ENCODE data around the gene DEFB113. TPM values are rescaled to one million over a fixed set of nuclear protein-coding genes. Genes with fewer than 3 reads are reported as not detected.

DEFB113 gene, protein sequence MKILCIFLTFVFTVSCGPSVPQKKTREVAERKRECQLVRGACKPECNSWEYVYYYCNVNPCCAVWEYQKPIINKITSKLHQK
- not detected for total RNA-seq

DNA sequence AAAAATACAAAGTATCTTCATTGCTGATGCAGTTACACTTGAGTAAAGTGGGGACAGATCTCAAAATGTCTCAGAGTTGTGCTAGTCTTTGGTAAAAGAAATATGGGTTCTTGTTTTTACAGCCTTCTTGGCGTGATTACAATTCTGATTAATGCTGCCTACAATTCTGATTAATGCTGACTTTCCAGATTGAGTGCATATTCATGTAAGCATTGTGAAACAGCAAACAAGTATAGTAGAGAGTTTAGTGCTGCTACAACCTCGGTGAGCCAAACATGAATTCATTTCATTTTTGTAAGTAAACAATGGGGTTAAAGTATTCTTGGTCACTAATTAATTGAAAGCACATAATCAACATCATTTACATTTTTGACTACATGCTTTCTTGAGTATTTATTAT, at the start of gene DEFB113:
TSS of gene DEFB113 (minus strand) at position 21 of the 400 bp plus-strand sequence. CDS start at position 21, 0 bp downstream.
- Mint-ChIP-seq H3K4me3 (no peak within 1 kb of the TSS), H3K27ac (no peak within 1 kb of the TSS), H3K4me1 (ENCODE audit: low read depth in 2 of 2) (no peaks in the 10 kb centered on the region), H3K27me3 (no peaks in the 10 kb centered on the region), H3K36me3 (no peaks in the 10 kb centered on the region), H3K9me3 (peaks cover 3% of the 10 kb centered on the region)
- ATAC-seq (no peak), DNase-seq (ENCODE audit: low spot score) (no peak)

DNA sequence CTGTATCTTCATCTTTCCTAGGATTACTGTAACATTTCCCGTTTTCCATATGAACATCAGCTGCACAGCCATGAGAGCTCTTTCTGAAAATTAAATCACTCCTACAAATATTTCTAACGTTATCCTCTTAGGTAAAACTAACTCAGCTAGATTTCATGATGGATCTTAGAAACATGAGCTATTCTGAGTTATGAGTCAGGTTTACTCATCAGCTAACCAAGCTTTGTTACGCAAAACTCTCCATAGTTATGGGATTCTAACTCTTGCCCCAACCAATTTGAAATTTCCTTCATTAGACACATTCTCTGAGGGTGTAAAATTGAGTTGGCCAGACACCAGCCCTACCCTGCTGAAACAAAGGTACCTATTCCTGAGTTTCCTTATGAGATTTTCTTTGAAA, 38.4 kb upstream of the DEFB113 start:
- Mint-ChIP-seq H3K27me3 (no peaks in the 10 kb centered on the region), H3K4me1 (ENCODE audit: low read depth in 2 of 2) (no peaks in the 10 kb centered on the region), H3K4me3 (no peak overlapping the region), H3K27ac (no peak overlapping the region), H3K9me3 (peaks cover 8% of the 10 kb centered on the region), H3K36me3 (no peaks in the 10 kb centered on the region)
- ATAC-seq (no peak), DNase-seq (ENCODE audit: low spot score) (no peak)

DNA sequence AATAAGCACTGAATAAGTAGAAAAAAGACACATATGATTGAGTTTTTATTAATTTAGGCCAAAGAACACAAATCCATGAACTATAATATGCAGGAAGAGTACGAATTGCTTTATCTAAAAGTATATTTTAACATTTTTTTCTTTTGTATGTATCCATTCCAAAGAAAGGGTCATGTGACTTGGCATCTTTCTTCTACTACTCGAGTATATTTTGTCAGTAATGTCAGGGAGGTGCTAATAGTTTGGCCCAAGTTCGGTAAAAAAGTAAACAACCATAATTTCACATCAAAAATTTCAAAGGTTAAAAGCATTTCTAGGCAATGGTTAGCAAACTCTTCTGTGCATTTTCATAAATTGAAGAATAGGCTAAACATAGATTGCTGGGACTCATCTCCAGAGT, 33.7 kb upstream of the DEFB113 start:
- ATAC-seq, result no peak
- peaks cover 6% of the 10 kb centered on the region for H3K9me3 Mint-ChIP-seq
- no peaks in the 10 kb centered on the region for H3K27me3 Mint-ChIP-seq
- no peaks in the 10 kb centered on the region for H3K4me1 Mint-ChIP-seq (ENCODE audit: low read depth in 2 of 2)
- no peak overlapping the region for H3K27ac Mint-ChIP-seq
- no peak overlapping the region for H3K4me3 Mint-ChIP-seq
- no peak for DNase-seq (ENCODE audit: low spot score)
- no peaks in the 10 kb centered on the region for H3K36me3 Mint-ChIP-seq

DNA sequence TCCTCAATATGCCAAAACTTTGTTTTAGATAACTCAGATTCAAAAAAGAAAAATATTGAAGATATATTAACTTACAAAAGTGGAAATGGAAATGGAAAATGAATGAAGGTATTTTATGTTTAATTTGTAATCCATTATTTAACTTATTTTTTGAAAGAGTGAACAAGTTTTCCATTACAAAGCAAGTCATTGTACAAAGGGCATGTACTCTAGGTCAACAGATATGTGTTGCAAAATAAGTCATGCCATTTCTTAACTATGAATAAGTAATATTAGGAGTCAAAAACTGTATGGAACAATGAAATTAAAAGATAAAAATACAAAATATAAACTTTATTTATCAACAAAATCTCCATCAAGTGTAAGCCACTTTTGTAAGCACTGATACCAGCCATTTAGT, 25.9 kb upstream of the DEFB113 start:
- no peaks in the 10 kb centered on the region for H3K4me1 Mint-ChIP-seq (ENCODE audit: low read depth in 2 of 2)
- no peaks in the 10 kb centered on the region for H3K36me3 Mint-ChIP-seq
- no peak for ATAC-seq
- no peak for DNase-seq (ENCODE audit: low spot score)
- peaks cover 9% of the 10 kb centered on the region for H3K9me3 Mint-ChIP-seq
- no peaks in the 10 kb centered on the region for H3K27me3 Mint-ChIP-seq
- H3K27ac Mint-ChIP-seq, result no peak overlapping the region
- H3K4me3 Mint-ChIP-seq, result no peak overlapping the region

DNA sequence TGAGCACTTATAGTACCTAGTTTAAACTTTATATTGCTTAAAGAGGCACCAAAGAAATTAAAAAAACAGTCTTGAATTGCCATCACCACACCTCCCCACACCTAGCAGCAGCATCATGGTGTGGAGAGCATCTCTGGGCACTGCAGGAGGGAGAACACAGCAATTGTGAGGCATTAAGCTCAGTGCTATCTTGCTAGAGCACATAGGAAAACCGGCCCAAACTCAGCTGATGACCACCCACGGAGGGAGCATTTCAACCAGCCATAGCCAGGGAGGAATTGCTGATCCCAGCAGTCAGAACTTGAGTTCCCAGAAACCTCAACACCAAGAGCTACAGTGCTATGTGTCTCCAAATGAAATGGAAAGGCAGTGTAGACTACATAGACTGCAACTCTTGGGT, 19.5 kb upstream of the DEFB113 start:
- Mint-ChIP-seq H3K4me1 (ENCODE audit: low read depth in 2 of 2) (no peaks in the 10 kb centered on the region), H3K4me3 (no peak overlapping the region), H3K27ac (no peak overlapping the region), H3K36me3 (no peaks in the 10 kb centered on the region), H3K27me3 (no peaks in the 10 kb centered on the region), H3K9me3 (peaks cover 9% of the 10 kb centered on the region)
- DNase-seq (ENCODE audit: low spot score) (no peak), ATAC-seq (no peak)

DNA sequence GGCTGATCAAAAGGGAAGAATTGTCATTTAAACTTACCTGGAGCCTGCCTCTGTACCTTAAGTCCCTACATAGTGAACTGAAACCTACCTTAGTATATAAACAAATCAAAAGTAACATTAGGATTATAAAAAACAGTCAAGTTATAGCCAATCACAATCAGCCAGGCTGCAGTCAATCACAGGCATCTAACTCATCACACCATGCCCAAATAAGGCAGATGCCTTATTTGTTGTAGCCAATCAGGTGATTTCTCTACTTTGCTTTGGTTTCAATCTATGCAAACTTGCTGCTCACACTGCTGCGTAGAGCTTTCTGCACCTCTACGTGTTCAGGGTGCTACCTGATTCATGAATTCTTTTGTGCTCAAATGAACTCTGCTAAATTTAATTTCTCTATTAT, 18.3 kb upstream of the DEFB113 start:
- no peaks in the 10 kb centered on the region for H3K4me1 Mint-ChIP-seq (ENCODE audit: low read depth in 2 of 2)
- DNase-seq (ENCODE audit: low spot score) (no peak), ATAC-seq (no peak)
- peaks cover 9% of the 10 kb centered on the region for H3K9me3 Mint-ChIP-seq
- no peaks in the 10 kb centered on the region for H3K27me3 Mint-ChIP-seq
- H3K36me3 Mint-ChIP-seq, result no peaks in the 10 kb centered on the region
- H3K27ac Mint-ChIP-seq, result no peak overlapping the region
- no peak overlapping the region for H3K4me3 Mint-ChIP-seq

DNA sequence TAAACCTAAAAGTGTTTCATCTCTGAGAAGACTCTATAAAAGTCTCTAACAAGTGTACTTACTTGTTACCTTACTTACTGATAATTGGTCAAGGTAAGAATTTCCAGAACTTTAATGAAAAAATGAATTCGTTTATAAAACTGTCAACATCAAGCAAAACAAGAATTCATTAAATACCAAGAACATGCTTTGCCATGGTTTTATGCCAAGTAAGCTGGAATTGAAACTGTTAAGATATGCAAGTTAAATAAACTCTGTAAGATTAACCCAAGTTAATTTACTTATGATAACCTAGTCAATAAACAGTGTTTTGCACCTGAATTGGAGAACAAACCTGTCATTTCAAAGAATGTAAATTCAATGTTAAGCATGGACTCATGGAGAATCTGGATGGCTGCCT, 17.1 kb upstream of the DEFB113 start:
- Mint-ChIP-seq H3K9me3 (peaks cover 5% of the 10 kb centered on the region), H3K4me1 (ENCODE audit: low read depth in 2 of 2) (no peaks in the 10 kb centered on the region), H3K4me3 (no peak overlapping the region), H3K27ac (no peak overlapping the region), H3K36me3 (no peaks in the 10 kb centered on the region), H3K27me3 (no peaks in the 10 kb centered on the region)
- no peak for ATAC-seq
- DNase-seq (ENCODE audit: low spot score), result no peak

DNA sequence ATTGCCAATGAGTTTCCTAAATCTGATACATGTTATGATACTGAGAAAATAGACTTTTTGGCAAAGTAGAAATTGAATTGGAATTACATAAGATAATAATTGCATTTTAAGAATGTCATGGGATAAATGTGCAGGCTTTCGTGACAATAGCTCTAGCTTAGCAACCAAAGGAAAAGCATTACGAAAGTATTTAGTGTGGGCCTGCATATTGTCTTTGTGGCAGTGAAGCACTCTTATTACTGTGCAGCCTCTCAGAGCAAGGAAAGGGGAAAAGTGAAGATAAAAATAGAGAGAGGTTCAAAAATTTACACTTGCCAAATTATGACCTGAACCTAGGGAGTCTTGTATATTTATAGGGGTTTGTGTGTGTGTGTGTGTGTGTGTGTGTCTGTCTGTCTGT, 12.6 kb upstream of the DEFB113 start:
- DNase-seq (ENCODE audit: low spot score), result no peak
- Mint-ChIP-seq H3K4me1 (ENCODE audit: low read depth in 2 of 2) (peaks cover 0 to 2% of the 10 kb centered on the region in 2 donors), H3K27ac (no peak overlapping the region), H3K4me3 (no peak overlapping the region), H3K27me3 (no peaks in the 10 kb centered on the region), H3K9me3 (peaks cover 6% of the 10 kb centered on the region), H3K36me3 (no peaks in the 10 kb centered on the region)
- ATAC-seq, result no peak

DNA sequence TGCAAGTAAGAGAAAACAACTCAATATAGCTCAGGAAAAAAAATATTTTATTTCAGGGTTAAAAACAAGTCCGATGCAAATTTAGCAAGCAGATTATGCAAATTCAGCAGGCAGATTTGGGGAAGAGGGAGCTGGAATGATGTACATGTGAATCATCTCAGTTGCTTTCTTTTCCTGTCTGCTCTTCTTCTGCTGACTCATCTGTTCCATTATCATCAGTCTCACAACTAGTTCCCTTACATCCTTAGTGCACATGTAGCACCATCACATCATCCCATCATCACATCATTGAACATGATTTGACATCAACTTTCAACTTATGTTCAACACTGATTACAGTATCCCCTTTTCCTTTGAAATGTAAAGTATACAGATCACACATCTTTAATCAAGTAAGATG, 11.5 kb upstream of the DEFB113 start:
- no peak for ATAC-seq
- Mint-ChIP-seq H3K36me3 (no peaks in the 10 kb centered on the region), H3K4me1 (ENCODE audit: low read depth in 2 of 2) (peaks cover 0 to 2% of the 10 kb centered on the region in 2 donors), H3K9me3 (peaks cover 6% of the 10 kb centered on the region), H3K4me3 (no peak overlapping the region), H3K27ac (no peak overlapping the region), H3K27me3 (no peaks in the 10 kb centered on the region)
- DNase-seq (ENCODE audit: low spot score), result no peak

DNA sequence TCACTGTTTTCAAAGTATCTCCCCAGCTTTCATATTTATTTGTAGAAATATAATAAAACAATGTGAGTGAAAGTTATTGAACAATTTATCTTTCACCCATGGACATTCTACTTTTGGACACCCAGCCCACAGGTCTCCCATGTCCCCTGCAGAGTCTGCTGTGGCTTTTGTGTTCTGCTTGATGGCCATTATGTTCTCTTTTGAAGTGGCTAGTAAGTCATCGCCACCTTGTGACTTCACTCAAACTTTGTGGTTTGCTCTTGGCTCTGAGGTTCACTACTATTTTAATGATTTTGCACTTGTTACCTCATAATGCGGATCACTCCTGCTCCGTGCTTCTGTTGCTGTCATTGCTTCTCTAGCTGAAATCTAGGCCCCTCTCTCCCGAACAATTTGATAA, 10.2 kb upstream of the DEFB113 start:
- ATAC-seq, result no peak
- DNase-seq (ENCODE audit: low spot score), result no peak
- Mint-ChIP-seq H3K36me3 (no peaks in the 10 kb centered on the region), H3K4me3 (no peak overlapping the region), H3K4me1 (ENCODE audit: low read depth in 2 of 2) (peaks cover 0 to 2% of the 10 kb centered on the region in 2 donors), H3K27me3 (no peaks in the 10 kb centered on the region), H3K27ac (no peak overlapping the region), H3K9me3 (peaks cover 6% of the 10 kb centered on the region)

DNA sequence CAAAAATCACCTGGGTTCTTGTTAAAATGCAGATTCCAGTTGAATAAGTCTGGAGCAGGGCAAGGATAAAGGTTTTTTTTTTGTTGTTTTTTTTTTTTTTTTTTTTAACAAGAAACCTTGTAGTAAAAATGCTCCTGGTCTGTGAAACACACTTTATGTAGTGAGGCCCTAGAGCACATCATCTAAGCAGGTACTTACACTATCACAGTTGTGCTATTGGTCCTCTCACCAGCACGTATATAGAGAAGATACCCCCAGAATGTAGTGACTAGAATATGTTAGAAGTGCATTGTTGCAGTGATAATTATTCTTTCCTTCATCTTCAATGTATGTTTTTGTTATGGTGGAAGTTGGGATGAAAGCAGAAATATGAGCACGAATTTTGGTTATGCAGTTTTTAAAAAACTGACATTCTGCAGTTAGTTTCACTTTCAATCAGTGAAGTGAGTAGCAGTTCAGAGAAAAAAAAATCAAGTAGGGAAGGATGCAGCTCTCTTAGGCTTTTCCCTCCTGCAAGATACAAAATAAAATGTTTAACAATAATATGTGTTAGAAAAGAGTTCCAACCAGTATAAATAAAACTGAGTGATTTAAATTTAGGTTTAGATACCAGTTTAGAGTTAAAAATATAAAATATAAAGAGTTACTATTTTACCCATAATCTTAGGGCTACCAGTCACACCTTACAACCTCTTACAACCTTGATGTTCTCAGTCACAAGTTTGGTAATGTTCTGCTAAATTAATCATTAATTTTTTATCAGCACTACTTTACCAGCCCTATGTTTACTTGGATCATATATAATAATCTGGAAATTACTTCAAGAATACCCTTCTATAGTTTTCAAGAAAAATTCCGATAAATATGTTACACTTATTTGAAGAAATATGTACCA, 9.2 kb upstream of the DEFB113 start:
- H3K9me3 Mint-ChIP-seq, result peaks cover 6% of the 10 kb centered on the region
- peaks cover 0 to 2% of the 10 kb centered on the region in 2 donors for H3K4me1 Mint-ChIP-seq (ENCODE audit: low read depth in 2 of 2)

DNA sequence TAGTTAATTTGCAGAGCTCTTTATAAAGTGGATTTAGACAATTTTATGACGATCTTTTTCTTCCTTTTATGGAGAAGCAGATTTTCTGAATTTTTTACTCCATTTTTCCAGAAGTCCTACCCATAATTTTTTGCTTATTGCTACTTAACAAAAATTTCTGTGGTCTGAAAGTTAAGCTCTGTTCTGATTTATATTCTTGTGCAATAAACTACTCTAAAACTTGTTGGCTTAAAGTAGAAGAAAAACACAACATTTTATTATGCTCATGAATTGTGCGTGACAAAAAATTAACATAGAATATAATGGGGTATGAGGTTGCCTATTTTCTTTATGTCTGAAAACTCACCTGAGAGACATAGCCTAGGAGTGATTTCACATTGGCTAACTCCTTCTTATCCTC, 2.6 kb downstream of the DEFB113 start:
- H3K36me3 Mint-ChIP-seq, result no peaks in the 10 kb centered on the region

More for the DNA sequence above, 9.2 kb upstream of the DEFB113 start:
- Mint-ChIP-seq H3K4me3 (no peak overlapping the region), H3K27ac (no peak overlapping the region), H3K27me3 (no peaks in the 10 kb centered on the region), H3K36me3 (no peaks in the 10 kb centered on the region)
- no peak for ATAC-seq
- DNase-seq (ENCODE audit: low spot score), result no peak

DNA sequence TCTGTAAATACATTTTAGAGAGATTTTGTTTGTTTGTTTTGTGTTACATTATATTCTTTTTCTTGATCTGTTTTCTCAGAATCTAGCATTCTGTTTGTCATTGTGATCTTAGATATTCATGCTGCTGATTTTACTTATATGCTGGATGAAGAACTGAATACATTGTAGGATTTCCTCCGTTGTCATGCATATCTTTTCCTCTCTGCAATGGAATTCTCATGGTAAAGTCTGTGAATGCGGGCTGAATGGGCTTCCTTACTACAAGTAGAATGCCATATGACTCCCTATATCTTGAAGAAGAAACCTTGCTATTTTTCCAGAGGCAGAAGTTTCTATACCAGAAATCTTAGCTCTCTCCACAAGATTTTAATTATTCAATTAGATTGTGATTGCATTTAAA, 3.1 kb downstream of the DEFB113 start:
- Mint-ChIP-seq H3K27ac (no peak overlapping the region), H3K27me3 (no peaks in the 10 kb centered on the region), H3K4me1 (ENCODE audit: low read depth in 2 of 2) (no peaks in the 10 kb centered on the region), H3K9me3 (no peaks in the 10 kb centered on the region), H3K4me3 (no peak overlapping the region), H3K36me3 (no peaks in the 10 kb centered on the region)
- DNase-seq (ENCODE audit: low spot score), result no peak
- no peak for ATAC-seq

More for the DNA sequence above, 2.6 kb downstream of the DEFB113 start:
- H3K4me1 Mint-ChIP-seq (ENCODE audit: low read depth in 2 of 2), result no peaks in the 10 kb centered on the region
- ATAC-seq, result no peak
- no peaks in the 10 kb centered on the region for H3K27me3 Mint-ChIP-seq
- DNase-seq (ENCODE audit: low spot score), result no peak
- H3K27ac Mint-ChIP-seq, result no peak overlapping the region
- H3K9me3 Mint-ChIP-seq, result no peaks in the 10 kb centered on the region
- H3K4me3 Mint-ChIP-seq, result no peak overlapping the region

DNA sequence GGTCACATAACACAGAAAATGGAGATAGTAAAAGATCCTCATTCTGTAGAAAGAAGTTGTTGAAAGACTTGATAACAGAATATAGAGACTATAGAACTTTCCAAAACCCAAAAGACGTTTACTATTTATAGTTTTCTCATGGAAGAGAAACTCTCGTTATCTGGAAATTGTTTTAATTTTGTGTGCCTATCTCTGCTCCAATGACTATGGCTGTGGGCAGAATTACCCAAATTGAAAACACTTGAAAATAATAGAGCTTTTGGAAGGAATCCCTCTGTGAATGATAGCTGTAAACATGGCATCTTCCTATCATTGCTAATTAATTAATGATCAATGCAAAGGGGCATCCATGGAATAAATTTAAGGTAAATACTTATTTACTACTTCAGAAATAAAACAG, 5.4 kb downstream of the DEFB113 start, which contains the start of gene DEFB114:
TSS of gene DEFB114 (minus strand) at position 101 of the 400 bp plus-strand sequence. CDS start at position 42, 59 bp downstream.
- ATAC-seq (no peak), DNase-seq (ENCODE audit: low spot score) (no peak)
- Mint-ChIP-seq H3K4me1 (ENCODE audit: low read depth in 2 of 2) (no peaks in the 10 kb centered on the region), H3K9me3 (no peaks in the 10 kb centered on the region), H3K4me3 (no peak within 1 kb of the TSS), H3K36me3 (no peaks in the 10 kb centered on the region), H3K27ac (no peak within 1 kb of the TSS), H3K27me3 (no peaks in the 10 kb centered on the region)
